Stomach smooth muscle (tissue), 2 donors: ENCODE results near the gene ELF3.

Experiments used
- H3K27ac ChIP-seq: one replicate; pipeline ENCODE4 v1.7.0; 2013; ENCODE audit warnings: mild to moderate bottlenecking, low read length, inconsistent platforms
- H3K27me3 ChIP-seq, 2 donors: one replicate each; pipeline ENCODE4 v1.7.0; 2013; ENCODE audit warnings: low read length in 2 of 2; ENCODE audit not compliant: insufficient read depth in 2 of 2, control insufficient read depth in 1 of 2
- H3K36me3 ChIP-seq, 2 donors: one replicate each; pipeline ENCODE4 v1.7.0; 2013; ENCODE audit warnings: low read length in 2 of 2; ENCODE audit not compliant: control insufficient read depth in 2 of 2, insufficient read depth in 2 of 2
- H3K4me1 ChIP-seq: one replicate; pipeline ENCODE4 v1.7.0; 2013; ENCODE audit warnings: low read length; ENCODE audit not compliant: control insufficient read depth, insufficient read depth
- H3K4me3 ChIP-seq, 2 donors: one replicate each; pipeline ENCODE4 v1.7.0; 2013; ENCODE audit warnings: low read length in 2 of 2
- H3K9ac ChIP-seq, 2 donors: one replicate each; pipeline ENCODE4 v1.7.0; 2013; ENCODE audit warnings: low read length in 2 of 2, mild to moderate bottlenecking in 1 of 2
- H3K9me3 ChIP-seq, 2 donors: one replicate each; pipeline ENCODE4 v1.7.0; 2013; ENCODE audit warnings: low read length in 2 of 2; ENCODE audit not compliant: control insufficient read depth in 2 of 2
- donor health status: healthy.
- donor health status: Pancreatic carcinoma.

The ELF3 gene

GRCh38 chr1:201984446-201984845 lies 25.9 kb upstream of the ELF3 start:
- Histone ChIP-seq H3K9ac (no peak overlapping the region), H3K4me3 (no peak overlapping the region), H3K9me3 (no peaks in the 10 kb centered on the region)

GRCh38 chr1:201985355-201985754 lies 25.0 kb upstream of the ELF3 start:
- Histone ChIP-seq H3K9me3 (no peaks in the 10 kb centered on the region), H3K27me3 (no peaks in the 10 kb centered on the region), H3K27ac (no peak overlapping the region), H3K9ac (no peak overlapping the region), H3K4me1 (peaks cover 13% of the 10 kb centered on the region), H3K4me3 (no peak overlapping the region), H3K36me3 (peaks cover 9 to 18% of the 10 kb centered on the region in 2 donors)

More at GRCh38 chr1:201984446-201984845, 25.9 kb upstream of the ELF3 start:
- H3K27ac ChIP-seq: no peak overlapping the region
- H3K4me1 ChIP-seq: peaks cover 13% of the 10 kb centered on the region
- no peaks in the 10 kb centered on the region for H3K27me3 ChIP-seq
- H3K36me3 ChIP-seq: peaks cover 3 to 11% of the 10 kb centered on the region in 2 donors

GRCh38 chr1:201988601-201989000 lies 21.8 kb upstream of the ELF3 start:
- Histone ChIP-seq H3K4me1 (peaks cover 3% of the 10 kb centered on the region), H3K4me3 (no peak overlapping the region), H3K9ac (no peak overlapping the region), H3K27me3 (no peaks in the 10 kb centered on the region), H3K27ac (no peak overlapping the region), H3K36me3 (peaks cover 29 to 33% of the 10 kb centered on the region in 2 donors), H3K9me3 (no peaks in the 10 kb centered on the region)

- Histone ChIP-seq H3K4me3 (no peak overlapping the region), H3K4me1 (no peaks in the 10 kb centered on the region), H3K9me3 (no peaks in the 10 kb centered on the region), H3K27ac (no peak overlapping the region), H3K27me3 (no peaks in the 10 kb centered on the region), H3K36me3 (peaks cover 34 to 36% of the 10 kb centered on the region in 2 donors), H3K9ac (no peak overlapping the region)
These were observed 20.8 kb upstream of the ELF3 start for GRCh38 chr1:201989354-201990128.

GRCh38 chr1:201990427-201990826 lies 20.0 kb upstream of the ELF3 start:
- H3K27me3 ChIP-seq: no peaks in the 10 kb centered on the region
- peaks cover 34 to 36% of the 10 kb centered on the region in 2 donors for H3K36me3 ChIP-seq
- no peak overlapping the region for H3K27ac ChIP-seq

GRCh38 chr1:201999625-202000238 lies 10.7 kb upstream of the ELF3 start:
- Histone ChIP-seq H3K36me3 (peaks cover 49 to 60% of the 10 kb centered on the region in 2 donors), H3K9me3 (no peaks in the 10 kb centered on the region), H3K27ac (no peak overlapping the region), H3K4me1 (no peaks in the 10 kb centered on the region), H3K4me3 (no peak overlapping the region), H3K9ac (no peak overlapping the region), H3K27me3 (no peaks in the 10 kb centered on the region)

More at GRCh38 chr1:201990427-201990826, 20.0 kb upstream of the ELF3 start:
- Histone ChIP-seq H3K9me3 (no peaks in the 10 kb centered on the region), H3K4me3 (no peak overlapping the region), H3K4me1 (no peaks in the 10 kb centered on the region), H3K9ac (no peak overlapping the region)

- H3K27me3 ChIP-seq: no peaks in the 10 kb centered on the region
- no peaks in the 10 kb centered on the region for H3K4me1 ChIP-seq
- H3K9ac ChIP-seq: no peak overlapping the region
- no peak overlapping the region for H3K27ac ChIP-seq
- H3K4me3 ChIP-seq: no peak overlapping the region
- no peaks in the 10 kb centered on the region for H3K9me3 ChIP-seq
- peaks cover 42 to 53% of the 10 kb centered on the region in 2 donors for H3K36me3 ChIP-seq
These were observed 7.9 kb upstream of the ELF3 start for GRCh38 chr1:202002507-202002906.

- Histone ChIP-seq H3K36me3 (peaks cover 40 to 53% of the 10 kb centered on the region in 2 donors), H3K27me3 (no peaks in the 10 kb centered on the region), H3K4me3 (no peak overlapping the region), H3K27ac (no peak overlapping the region), H3K4me1 (no peaks in the 10 kb centered on the region), H3K9me3 (no peaks in the 10 kb centered on the region), H3K9ac (no peak overlapping the region)
These were observed 5.7 kb upstream of the ELF3 start for GRCh38 chr1:202004711-202005110.

- Histone ChIP-seq H3K27ac (no peak overlapping the region), H3K4me3 (no peak overlapping the region), H3K9me3 (no peaks in the 10 kb centered on the region), H3K9ac (no peak overlapping the region), H3K27me3 (no peaks in the 10 kb centered on the region), H3K36me3 (peaks cover 33 to 44% of the 10 kb centered on the region in 2 donors), H3K4me1 (peaks cover 2% of the 10 kb centered on the region)
These were observed 4.4 kb upstream of the ELF3 start for GRCh38 chr1:202005958-202006357.

GRCh38 chr1:202007304-202007703 lies 3.1 kb upstream of the ELF3 start:
- no peak overlapping the region for H3K9ac ChIP-seq

More at GRCh38 chr1:202007304-202007703, 3.1 kb upstream of the ELF3 start:
- Histone ChIP-seq H3K4me1 (peaks cover 2% of the 10 kb centered on the region), H3K36me3 (peaks cover 28 to 35% of the 10 kb centered on the region in 2 donors), H3K9me3 (no peaks in the 10 kb centered on the region), H3K27me3 (no peaks in the 10 kb centered on the region), H3K4me3 (no peak overlapping the region), H3K27ac (no peak overlapping the region)
